Caco-2 (cell line): ENCODE data around the gene PNMA6A. TPM values are rescaled to one million over a fixed set of nuclear protein-coding genes. Genes with fewer than 3 reads are reported as not detected.
A peak's percentile ranks its signal among the peaks of the same experiment; 100 is the strongest.

Experiments
- BruUV-seq: library from RNA; stranded (reverse); fragments of 400-500 nt; replicated peaks from 2 replicates; lab custom pipeline; 2021; lab: Mats Ljungman, UMichigan
- CTCF ChIA-PET: fragments of 300-600 bp; sonication (Branson Sonifier 250); formaldehyde crosslinking; loops from one replicate; lab custom pipeline; 2022; ENCODE audit warnings: antibody characterized with exemption; lab: Charles Lee
- POLR2A ChIA-PET: fragments of 300-600 bp; sonication (Branson Sonifier 250); formaldehyde crosslinking; loops from one replicate; lab custom pipeline; 2022; ENCODE audit warnings: antibody characterized with exemption; lab: Charles Lee
- DNase-seq, 2 experiments: peaks; one replicate each; pipeline versions ENCODE4 v3.0.0 to v3.0.0-alpha.2; 2020 to 2022
- H3K27me3 ChIP-seq: replicated peaks from 2 replicates; pipeline ENCODE4 v1.6.0; 2011; ENCODE audit warnings: low read length; ENCODE audit not compliant: control insufficient read depth, insufficient read depth
- H3K36me3 ChIP-seq: 2 replicates; pipeline ENCODE4 v1.5.1; 2011; ENCODE audit warnings: low read length; ENCODE audit not compliant: control insufficient read depth, insufficient read depth
- H3K4me1 ChIP-seq: fragments of 250-450 bp; sonication (Bioruptor Pico); 2 replicates; pipeline ENCODE4 v1.5.1; 2020; ENCODE audit warnings: mild to moderate bottlenecking
- H3K4me3 ChIP-seq: 2 replicates; pipeline ENCODE4 v1.5.1; 2011; ENCODE audit warnings: low read depth, mild to moderate bottlenecking, control low read depth, low read length
- H3K9me3 ChIP-seq: fragments of 250-450 bp; sonication (Bioruptor Pico); 2 replicates; pipeline ENCODE4 v1.5.1; 2020; ENCODE audit warnings: mild to moderate bottlenecking, moderate library complexity
- H3K27ac Mint-ChIP-seq: one replicate; pipeline ENCODE4 v1.8.0; 2022; ENCODE audit warnings: mixed read lengths; ENCODE audit not compliant: unreplicated experiment
- H3K27me3 Mint-ChIP-seq: one replicate; pipeline ENCODE4 v1.8.0; 2022; ENCODE audit warnings: mixed read lengths; ENCODE audit not compliant: insufficient read depth, unreplicated experiment
- H3K36me3 Mint-ChIP-seq: one replicate; pipeline ENCODE4 v1.8.0; 2022; ENCODE audit warnings: mild to moderate bottlenecking, mixed read lengths; ENCODE audit not compliant: insufficient read depth, unreplicated experiment
- H3K4me1 Mint-ChIP-seq: one replicate; pipeline ENCODE4 v1.8.0; 2022; ENCODE audit warnings: low read depth, mixed read lengths; ENCODE audit not compliant: unreplicated experiment
- H3K4me3 Mint-ChIP-seq: one replicate; pipeline ENCODE4 v1.8.0; 2022; ENCODE audit warnings: mild to moderate bottlenecking, moderate library complexity, mixed read lengths; ENCODE audit not compliant: unreplicated experiment
- H3K9me3 Mint-ChIP-seq: one replicate; pipeline ENCODE4 v1.8.0; 2022; ENCODE audit warnings: mixed read lengths; ENCODE audit not compliant: unreplicated experiment
- CTCF ChIP-seq, 2 experiments: fragments of 200-600 bp in 1 of 2; IDR thresholded peaks; 1 replicate in 1 of 2; 2 replicates in 1 of 2; pipeline versions ENCODE4 v1.5.1 to v1.8.0; 2011 to 2022; ENCODE audit warnings: antibody characterized with exemption in 1 of 2, control low read depth in 1 of 2, inconsistent platforms in 1 of 2, low read depth in 1 of 2, low read length in 1 of 2, mild to moderate bottlenecking in 1 of 2, moderate library complexity in 1 of 2; ENCODE audit not compliant: insufficient read depth in 1 of 2, severe bottlenecking in 1 of 2, unreplicated experiment in 1 of 2
- intact Hi-C: fragments of 100-400 bp; cut with micrococcal nuclease; formaldehyde crosslinking; loops from one replicate; pipeline ENCODE4 v1.10.0; 2022; ENCODE audit not compliant: unreplicated experiment
- total RNA-seq: library from RNA; stranded (reverse); gene quantifications from 2 replicates; pipeline ENCODE4 v1.2.3, GENCODE V29; 2022

Gene PNMA6A
- total RNA-seq, 1 experiment from 2014 or later, result not detected

- Mint-ChIP-seq H3K4me1 (peaks cover 6% of the 10 kb centered on the region), H3K4me3 (no peak overlapping the region), H3K27ac (no peak overlapping the region), H3K36me3 (no peaks in the 10 kb centered on the region), H3K9me3 (no peaks in the 10 kb centered on the region), H3K27me3 (no peaks in the 10 kb centered on the region)
- no peaks in the 10 kb centered on the region for H3K27me3 ChIP-seq
- POLR2A ChIA-PET, result no interaction called here
- no peaks in the 10 kb centered on the region for H3K4me1 ChIP-seq
- no peak overlapping the region for H3K4me3 ChIP-seq
- CTCF ChIA-PET, result interaction anchor here (0.6 kb wide), 1 partner anchor 409 kb away, joined by 4 read pairs; no protein-coding TSS in a partner anchor
- no peaks in the 10 kb centered on the region for H3K36me3 ChIP-seq
- no TSS peak for BruUV-seq
- TF ChIP-seq CTCF (IDR thresholded peaks at IDR 0.05; ENCODE audit: insufficient read depth in 1 of 2, low read depth in 1 of 2, low read length in 1 of 2, severe bottlenecking in 1 of 2, unreplicated experiment in 1 of 2), result no peak
- intact Hi-C loops, result no loop called here
- DNase-seq, result no peak
- no peaks in the 10 kb centered on the region for H3K9me3 ChIP-seq
Observed at GRCh38 chrX:153061732-153062131, 10.5 kb upstream of the PNMA6A start.

GRCh38 chrX:153063315-153063714 is 8.9 kb upstream of the PNMA6A start:
- H3K36me3 Mint-ChIP-seq, result no peaks in the 10 kb centered on the region
- H3K4me3 ChIP-seq, result no peak overlapping the region
- H3K4me1 Mint-ChIP-seq, result peaks cover 6% of the 10 kb centered on the region
- no peaks in the 10 kb centered on the region for H3K4me1 ChIP-seq
- no peaks in the 10 kb centered on the region for H3K36me3 ChIP-seq
- H3K9me3 Mint-ChIP-seq, result no peaks in the 10 kb centered on the region
- H3K9me3 ChIP-seq, result no peaks in the 10 kb centered on the region
- POLR2A ChIA-PET, result no interaction called here
- BruUV-seq, result no TSS peak
- no peak for TF ChIP-seq CTCF (IDR thresholded peaks at IDR 0.05; ENCODE audit: insufficient read depth in 1 of 2, low read depth in 1 of 2, low read length in 1 of 2, severe bottlenecking in 1 of 2, unreplicated experiment in 1 of 2)
- H3K27me3 Mint-ChIP-seq, result no peaks in the 10 kb centered on the region
- intact Hi-C loops, result no loop called here
- peak in 1 of 2 experiments; percentile 2 for DNase-seq
- no peak overlapping the region for H3K4me3 Mint-ChIP-seq
- CTCF ChIA-PET, result no interaction called here
- no peaks in the 10 kb centered on the region for H3K27me3 ChIP-seq
- H3K27ac Mint-ChIP-seq, result no peak overlapping the region

GRCh38 chrX:153064061-153064460 is 8.2 kb upstream of the PNMA6A start:
- H3K36me3 ChIP-seq, result no peaks in the 10 kb centered on the region
- H3K4me1 ChIP-seq, result no peaks in the 10 kb centered on the region
- Mint-ChIP-seq H3K4me1 (peaks cover 6% of the 10 kb centered on the region), H3K9me3 (no peaks in the 10 kb centered on the region), H3K4me3 (no peak overlapping the region), H3K27ac (no peak overlapping the region), H3K36me3 (no peaks in the 10 kb centered on the region), H3K27me3 (no peaks in the 10 kb centered on the region)
- intact Hi-C loops, result no loop called here
- no TSS peak for BruUV-seq
- H3K27me3 ChIP-seq, result no peaks in the 10 kb centered on the region
- no peak overlapping the region for H3K4me3 ChIP-seq
- TF ChIP-seq CTCF (IDR thresholded peaks at IDR 0.05; ENCODE audit: insufficient read depth in 1 of 2, low read depth in 1 of 2, low read length in 1 of 2, severe bottlenecking in 1 of 2, unreplicated experiment in 1 of 2), result no peak
- ChIA-PET POLR2A (no interaction called here), CTCF (no interaction called here)
- DNase-seq, result no peak
- H3K9me3 ChIP-seq, result no peaks in the 10 kb centered on the region
